Measurements from ENCODE around the gene RPL32.
"Not testable (repeated sequence)": the region's sequence is repeated elsewhere in the genome, so short reads cannot be mapped to it uniquely, and the experiment has no call there.

RPL32 gene

GRCh38 chr3:12841149-12841969 lies at the start of gene RPL32:
Gene RPL32 (minus strand): TSS chr3:12841565. CDS start chr3:12840237, 1,328 bp downstream.
- DNase-seq: peak; percentile 90

GRCh38 chr3:12890610-12891390 lies 49.4 kb upstream of the RPL32 start:
- no peak for DNase-seq

GRCh38 chr3:12886736-12887135 lies 45.4 kb upstream of the RPL32 start:
- DNase-seq: no peak

GRCh38 chr3:12886106-12886679 lies 44.8 kb upstream of the RPL32 start:
- DNase-seq: no peak

GRCh38 chr3:12885583-12885930 lies 44.2 kb upstream of the RPL32 start:
- DNase-seq: no peak

DNA sequence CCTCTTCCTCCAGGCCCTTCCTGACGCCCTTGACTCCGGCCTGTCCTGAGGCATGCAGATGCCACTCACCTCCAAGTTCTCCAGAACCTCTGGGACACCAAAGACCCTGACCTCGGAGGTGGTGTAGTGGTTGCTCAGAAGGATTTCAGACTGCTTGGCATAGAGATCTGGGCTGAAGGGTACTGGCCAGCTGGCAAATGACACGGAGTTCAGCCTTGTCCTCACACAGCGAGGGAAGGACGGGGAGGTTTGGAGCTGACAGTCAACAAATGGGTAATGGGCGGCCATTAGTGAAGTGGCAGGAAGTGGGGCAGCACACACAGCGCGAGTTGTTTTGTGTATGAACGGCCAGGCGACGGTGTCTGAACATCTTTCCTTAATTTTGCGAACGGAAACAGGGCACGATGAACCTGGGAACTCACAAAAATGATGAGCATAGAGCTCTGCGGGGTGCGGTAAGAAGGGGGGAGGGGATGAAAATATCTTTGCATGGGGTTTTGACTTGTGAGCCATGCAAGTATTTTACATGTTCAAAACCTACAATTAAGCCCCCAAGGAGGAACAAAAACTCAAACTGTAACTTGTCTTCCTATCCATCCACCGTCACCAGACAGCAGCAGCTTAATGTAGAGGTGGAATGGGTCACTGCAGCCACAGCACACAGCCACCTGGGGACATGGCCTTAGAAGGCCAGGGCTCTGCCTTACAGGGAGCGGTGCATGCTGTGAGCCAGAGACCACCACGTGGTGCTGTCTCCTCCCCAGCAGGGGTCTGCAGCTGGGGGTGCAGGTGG lies 43.6 kb upstream of the RPL32 start:
- DNase-seq: no peak

GRCh38 chr3:12884186-12884680 lies 42.9 kb upstream of the RPL32 start:
- no peak for DNase-seq

- DNase-seq: no peak
These were observed 41.3 kb upstream of the RPL32 start for GRCh38 chr3:12882336-12883310.

DNA sequence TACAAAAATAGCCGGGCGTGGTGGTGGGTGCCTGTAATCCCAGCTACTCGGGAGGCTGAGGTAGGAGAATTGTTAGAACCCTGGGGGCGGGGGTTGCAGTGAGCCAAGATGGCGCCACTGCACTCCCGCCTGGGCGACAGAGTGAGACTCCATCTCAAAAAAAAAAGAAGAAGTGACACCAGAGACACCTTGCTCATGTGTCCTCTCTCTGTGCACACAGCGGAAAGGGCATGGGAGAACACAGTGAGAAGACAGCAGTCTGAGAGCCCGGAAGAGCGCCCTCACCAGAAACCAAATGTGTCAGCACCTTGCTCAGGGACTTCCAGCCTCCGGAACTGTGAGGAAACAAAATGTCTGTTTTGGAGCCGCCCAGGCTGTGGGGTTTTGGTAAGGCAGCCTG lies 40.5 kb upstream of the RPL32 start:
- DNase-seq: not testable (repeated sequence)

- no peak for DNase-seq
These were observed 37.9 kb upstream of the RPL32 start for GRCh38 chr3:12879191-12879815.

DNA sequence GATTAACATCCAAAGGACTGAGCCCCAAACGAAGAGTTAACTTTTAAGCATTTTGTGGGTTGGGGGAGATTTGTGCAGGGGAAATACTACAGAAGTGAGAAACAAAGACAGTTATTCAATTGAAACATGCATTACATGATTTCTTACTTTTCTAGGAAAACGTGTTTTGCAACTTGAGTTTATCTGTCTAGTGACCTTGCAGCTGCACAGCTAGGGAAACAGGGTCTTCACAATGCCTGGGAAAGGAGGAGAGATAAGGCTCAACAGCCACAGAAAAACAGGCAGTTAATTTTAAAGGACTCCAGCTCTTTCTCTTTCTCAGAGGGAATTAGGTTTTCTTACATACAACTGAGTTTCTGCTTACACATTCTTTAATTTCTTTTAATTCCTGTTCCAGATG lies 37.4 kb upstream of the RPL32 start:
- DNase-seq: not testable (repeated sequence)

DNA sequence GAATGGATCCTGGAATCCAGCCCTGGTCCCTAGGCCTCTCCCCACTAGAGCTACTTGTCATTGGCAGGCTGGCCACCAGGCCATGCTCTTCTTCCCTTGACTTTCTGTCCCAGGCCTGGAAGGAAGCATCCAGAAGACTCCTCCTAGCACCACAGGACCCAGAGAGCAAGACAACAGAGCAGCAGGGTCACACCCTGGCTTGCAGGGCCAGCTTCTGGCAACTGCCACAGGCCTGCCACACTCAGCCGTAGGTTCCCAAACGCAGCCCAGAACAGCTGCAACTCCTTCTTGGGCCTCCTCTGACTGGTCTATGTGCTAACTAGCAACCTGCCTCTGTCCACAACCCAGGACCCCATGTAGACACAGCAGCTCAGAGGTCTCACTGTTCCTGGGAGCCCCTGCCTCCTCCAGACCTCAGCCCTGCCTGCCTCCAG lies 36.8 kb upstream of the RPL32 start:
- no peak for DNase-seq

DNA sequence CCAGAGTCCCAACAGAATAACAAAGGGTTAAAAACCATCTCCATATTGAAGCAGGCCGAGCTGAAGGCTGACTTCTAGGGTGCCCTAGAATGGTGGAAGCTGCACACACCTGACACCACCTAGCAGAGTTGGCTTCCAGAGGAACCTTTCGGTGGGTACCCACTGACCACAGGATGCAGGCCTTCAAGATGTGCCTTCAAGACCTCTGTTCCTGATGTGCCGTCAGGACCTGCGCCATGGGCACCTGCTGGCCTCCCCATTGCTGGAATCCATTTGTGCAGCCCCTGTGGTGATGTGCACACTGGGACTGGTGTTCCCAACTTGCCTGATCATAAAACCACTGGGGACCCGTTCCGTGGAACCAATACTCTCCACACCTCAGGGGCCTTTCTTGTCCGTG lies 35.7 kb upstream of the RPL32 start:
- DNase-seq: no peak

DNA sequence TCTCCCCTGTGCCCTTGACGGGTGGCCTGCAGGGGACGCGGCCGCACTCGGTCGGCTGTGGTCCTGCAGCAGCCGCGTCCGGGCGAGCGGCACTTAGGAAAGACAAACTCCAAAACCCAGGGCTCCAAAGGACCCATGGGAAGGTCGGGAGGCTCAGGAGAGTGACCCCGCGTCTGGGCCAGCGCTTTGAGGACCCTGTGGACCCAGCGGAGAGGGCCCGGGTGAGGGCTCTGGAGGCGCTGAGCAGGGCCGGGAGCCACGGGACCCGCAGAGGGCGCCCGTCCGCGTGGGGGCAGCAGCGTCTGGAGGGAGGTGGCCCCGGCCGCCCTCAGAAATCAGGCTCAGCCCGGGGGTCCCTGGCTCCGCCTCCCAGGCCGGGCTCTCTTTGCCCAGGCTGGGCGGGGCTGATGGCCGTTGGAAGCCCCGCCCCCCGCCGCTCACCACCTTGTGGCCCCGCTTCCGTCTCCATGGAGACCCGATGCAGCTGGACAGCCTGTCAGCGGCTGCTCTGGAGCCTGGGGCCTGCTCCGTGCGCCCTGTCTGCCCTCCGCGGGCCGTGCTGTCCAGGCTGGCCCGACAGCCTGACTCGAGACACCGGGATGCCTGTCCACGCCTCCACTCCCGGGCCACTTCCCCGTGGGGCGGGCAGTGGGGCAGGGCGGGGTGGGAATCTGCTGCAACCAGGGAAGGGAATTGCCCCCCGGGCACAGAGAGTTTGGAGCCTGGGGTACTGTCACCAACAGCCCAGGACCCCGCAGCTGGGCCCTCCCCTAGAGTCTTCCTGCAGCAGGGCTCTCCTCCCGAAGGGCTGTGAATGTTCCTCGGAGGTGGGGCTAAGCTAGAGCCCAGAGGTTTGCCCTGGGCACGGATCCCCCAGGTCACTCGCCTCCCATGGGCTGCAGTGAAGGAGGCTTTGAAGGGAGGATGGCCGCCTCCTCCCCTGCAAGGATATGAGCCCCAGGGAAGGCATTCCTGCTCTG lies 34.8 kb upstream of the RPL32 start:
- DNase-seq: no peak

DNA sequence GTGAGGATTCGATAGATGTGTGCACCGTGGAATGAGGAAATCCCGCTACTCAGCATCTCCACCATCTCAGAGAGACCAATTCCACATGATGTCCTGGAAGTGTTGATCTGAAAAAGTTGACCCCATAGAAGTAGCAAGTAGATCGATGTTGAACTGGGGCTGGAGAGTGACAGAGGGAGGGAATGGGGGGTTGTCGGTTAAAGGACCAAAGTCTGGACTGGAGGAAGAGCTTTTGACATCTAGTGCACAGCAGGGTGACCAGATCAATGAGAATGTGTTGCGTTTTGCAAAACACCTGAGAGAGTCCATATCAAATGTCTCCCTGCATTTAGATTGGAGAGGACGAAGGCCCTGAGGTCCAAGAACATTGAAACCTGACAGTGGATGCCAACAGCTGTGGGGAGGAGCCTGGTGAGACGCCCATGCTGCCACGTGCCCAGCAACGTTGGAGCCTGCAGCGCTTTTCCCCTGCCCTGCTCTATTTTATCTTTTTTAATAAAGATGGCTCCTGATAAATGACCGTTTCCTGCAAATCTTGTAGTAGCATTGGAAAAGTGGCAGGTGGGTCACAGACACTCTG lies 30.1 kb upstream of the RPL32 start:
- DNase-seq: no peak

DNA sequence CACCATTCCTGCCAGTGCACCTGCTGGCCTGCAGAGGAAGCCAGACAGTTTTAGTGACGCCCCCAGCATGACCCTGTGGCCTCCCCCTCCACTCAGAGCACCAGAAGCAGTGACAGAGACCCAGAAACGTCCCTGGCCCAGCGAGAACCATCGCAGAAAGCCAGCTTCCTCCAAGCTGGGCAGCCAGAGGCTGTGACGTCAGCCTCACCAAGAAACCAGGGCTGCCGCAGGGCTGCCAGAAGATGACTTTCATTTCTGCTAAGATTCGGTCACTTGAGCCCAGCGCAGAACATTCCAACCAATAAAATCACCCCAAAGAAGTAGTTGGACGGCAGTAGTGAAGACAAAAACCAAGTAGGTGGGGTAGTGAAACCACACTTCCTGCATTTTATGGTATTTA lies 29.6 kb upstream of the RPL32 start:
- no peak for DNase-seq

GRCh38 chr3:12869035-12869621 lies 27.8 kb upstream of the RPL32 start:
- DNase-seq: no peak

- DNase-seq: peak; percentile 89
These were observed 27.0 kb upstream of the RPL32 start for GRCh38 chr3:12868039-12869034.

Measured in right forelimb (tissue), 1 donor.